Glomerular visceral epithelial cell (primary cell): ENCODE results near the gene MET.
A peak's percentile ranks its signal among the peaks of the same experiment; 100 is the strongest.
"Not testable (repeated sequence)": the region's sequence is repeated elsewhere in the genome, so short reads cannot be mapped to it uniquely, and the experiment has no call there.

Source experiments
- DNase-seq: peaks from one replicate; pipeline ENCODE4 v3.0.0-alpha.2; 2016; ENCODE audit errors: extremely low spot score

The MET gene

DNA sequence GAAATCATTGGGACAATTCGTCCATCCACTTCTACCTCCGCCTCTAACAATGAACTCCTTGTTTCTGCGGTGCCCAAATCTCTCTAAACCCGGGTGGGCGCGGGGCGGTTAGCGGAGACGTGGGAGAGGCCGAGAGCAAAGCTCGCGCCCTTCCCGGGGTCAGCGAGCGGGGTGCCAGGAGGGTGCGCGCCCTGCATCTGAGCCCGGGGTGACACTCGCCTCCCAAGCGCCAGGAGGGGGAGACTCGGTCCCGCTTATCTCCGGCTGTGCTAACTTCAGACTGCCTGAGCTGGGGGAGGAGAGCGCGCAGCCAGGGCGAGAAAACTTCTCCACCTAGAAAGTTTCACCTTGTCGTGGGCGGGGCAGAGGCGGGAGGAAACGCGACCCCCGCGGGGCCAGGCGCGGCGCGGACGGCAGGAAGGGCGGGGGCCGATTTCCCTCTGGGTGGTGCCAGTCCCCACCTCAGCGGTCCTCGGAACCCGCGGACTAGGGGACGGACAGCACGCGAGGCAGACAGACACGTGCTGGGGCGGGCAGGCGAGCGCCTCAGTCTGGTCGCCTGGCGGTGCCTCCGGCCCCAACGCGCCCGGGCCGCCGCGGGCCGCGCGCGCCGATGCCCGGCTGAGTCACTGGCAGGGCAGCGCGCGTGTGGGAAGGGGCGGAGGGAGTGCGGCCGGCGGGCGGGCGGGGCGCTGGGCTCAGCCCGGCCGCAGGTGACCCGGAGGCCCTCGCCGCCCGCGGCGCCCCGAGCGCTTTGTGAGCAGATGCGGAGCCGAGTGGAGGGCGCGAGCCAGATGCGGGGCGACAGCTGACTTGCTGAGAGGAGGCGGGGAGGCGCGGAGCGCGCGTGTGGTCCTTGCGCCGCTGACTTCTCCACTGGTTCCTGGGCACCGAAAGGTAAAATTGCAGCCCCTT lies at the start of gene MET:
Gene MET, plus strand, starts transcription at position 516 of the 915 bp plus-strand sequence. CDS start 26,889 bp downstream, outside the sequence.
- DNase-seq, result peak; percentile 93

DNA sequence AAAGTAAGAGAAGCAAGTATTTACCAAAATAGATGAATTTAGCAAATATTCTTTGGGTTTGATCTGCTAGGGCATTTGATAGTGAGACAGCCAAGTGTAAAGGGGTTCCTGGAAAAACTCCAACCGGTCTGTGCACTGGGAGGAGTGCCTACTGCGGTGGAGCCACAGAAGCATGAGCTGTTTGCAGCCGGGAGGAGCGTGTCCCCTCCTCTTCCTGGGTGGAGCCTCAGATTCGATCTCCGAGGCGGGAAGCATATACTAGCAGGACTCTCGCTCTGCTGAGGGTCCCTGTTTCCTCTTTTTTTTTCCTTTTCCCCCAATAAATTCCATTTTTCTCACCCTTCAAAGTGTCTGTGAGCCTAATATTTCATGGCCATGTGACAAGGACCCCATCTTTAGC lies 45.1 kb upstream of the MET start:
- no peak for DNase-seq

DNA sequence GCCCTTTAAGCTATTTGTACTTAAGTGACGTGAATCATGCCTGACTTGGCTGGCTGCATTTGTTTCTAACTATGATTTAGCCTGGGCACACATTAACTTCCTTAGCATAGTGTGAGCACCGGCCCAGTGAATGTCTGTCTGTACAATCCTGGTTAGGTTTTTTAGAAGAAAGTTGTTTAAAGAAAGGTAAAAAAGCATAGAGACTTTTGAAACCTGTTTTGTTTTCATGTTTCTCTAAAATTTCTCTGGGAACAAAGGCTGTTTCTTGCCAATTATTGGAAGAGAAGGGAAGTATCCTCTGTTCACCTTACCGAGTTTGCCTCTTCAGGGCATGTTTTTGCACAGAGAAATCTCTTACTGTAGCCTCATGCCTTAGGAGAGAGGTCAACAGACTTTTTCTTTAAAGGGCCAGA lies 42.9 kb upstream of the MET start:
- peak; percentile 65 for DNase-seq

DNA sequence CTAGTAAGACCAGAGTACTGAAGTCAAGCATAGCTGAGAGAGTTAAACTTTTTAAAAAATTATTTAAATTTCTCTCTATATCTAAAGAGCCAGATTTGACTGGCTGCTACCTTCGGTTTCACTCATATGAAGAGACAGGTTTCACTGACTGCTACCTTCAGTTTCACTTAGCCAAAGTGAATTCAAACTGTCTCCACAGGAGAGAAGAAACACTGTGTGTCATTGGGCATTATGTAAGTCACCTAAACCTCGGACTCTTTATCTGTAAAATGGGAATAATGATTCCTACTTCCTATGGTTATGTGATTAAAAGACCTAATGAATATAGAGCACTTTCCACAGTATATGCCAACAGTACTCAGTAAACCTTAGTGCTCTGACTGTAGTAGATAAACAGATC lies 41.6 kb upstream of the MET start:
- no peak for DNase-seq

DNA sequence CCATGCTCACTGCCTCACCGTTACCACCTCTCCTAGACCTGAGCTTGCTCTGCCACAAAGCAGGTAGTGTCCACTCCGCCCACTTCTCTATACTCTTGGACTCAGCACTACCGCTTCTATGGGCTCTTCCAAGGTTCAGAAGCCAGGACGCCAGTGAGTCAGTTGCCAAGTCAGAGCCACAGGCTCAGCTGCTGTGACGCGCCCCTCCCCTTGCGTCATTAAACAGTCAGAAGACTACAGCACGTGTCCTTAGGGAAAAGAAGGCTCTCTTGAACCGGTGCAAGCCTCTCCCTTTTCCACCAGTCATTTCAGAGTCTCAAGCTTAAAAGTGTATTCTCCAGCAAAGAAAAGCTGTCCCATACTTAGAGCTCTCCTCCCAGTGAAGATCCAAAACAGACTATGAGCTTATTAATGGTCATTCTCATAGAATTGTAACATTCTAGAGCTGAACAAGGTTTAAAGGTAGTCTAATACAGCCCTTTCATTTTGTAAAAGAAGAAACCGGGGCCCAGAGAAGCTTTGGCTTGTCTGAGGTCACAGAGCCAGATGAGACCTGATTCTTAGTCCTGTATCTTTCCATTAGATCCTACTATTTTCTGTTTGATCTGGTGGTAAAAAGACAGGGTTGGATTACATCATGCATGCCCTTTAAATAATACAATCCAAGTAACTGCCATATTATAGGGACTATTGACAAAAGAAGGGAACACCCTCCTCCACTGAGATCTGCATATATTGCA lies 40.9 kb upstream of the MET start:
- DNase-seq, result peak; percentile 90

DNA sequence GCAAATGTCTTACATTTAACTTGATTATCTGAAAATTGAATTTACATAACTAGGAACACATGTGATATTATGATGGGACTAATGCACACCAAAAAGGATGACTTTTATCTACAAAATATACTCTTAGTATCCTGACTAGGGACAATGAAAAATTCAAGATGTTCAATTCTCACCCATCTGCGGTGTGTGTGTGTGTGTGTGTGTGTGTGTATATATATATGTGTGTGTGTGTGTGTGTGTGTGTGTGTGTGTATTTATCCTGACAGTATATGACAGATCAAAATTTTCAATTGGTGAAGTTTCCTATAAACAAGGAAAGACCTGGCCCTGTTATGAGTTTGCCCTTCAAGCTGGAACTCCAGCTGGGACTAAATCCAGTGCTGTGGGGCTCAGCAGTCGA lies 40.3 kb upstream of the MET start:
- DNase-seq, result no peak

DNA sequence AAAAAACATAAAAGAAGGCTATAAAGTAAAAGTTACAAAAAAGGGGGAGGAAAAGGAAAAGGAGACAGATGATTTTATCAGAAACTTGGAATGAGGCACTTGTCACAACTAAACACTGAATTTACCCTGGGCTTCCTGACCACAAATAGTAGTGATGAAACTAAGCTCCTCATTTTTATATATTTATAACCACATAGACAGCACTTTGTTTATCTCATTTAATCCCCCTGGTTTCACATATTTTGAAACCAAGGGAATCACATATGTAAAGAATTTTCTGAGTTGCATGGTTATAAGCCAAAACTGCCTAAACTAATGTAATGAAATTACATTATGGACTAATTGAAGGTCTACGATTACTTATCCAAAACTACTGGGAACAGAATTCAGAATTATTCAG lies 39.6 kb upstream of the MET start:
- DNase-seq, result no peak

DNA sequence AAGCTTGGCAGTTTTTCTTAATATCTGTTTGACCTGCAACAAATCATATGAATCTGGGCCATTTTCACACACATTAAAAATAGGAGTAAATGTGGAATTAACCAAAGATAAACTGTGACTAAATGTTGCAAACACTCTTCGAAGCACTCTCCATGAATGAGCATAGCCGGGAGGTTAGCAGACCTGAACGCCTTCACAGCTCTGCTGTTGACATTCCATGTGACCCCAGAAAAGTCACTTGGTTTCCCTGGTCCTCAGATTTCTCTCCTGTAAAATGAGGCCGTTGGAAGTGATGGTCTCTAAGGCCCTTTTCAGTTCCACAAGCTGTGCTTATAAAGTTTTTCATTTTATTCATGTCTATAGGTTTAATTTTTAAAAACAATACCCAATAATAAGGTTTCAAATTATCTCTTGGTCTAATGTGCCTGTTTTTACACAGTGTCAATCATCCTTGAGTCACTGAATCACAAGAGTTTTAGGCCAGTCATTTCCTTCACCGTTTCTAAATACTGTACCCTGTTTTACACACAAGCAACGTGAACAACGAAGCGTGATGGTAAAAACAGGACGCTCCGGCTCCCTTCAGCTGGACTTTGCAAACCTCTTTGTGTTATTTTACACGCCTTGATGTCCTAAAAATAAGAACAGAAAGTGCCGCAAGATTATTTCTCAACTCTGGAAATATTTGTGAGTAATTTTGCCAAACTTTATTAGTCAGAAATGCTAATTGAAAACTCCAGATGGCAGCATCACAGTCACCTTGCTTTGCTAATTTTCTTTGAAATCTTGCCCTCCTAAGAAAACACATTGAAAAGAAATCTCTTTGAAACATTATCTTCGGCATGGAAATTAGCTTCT lies 38.6 kb upstream of the MET start:
- peak; percentile 34 for DNase-seq

DNA sequence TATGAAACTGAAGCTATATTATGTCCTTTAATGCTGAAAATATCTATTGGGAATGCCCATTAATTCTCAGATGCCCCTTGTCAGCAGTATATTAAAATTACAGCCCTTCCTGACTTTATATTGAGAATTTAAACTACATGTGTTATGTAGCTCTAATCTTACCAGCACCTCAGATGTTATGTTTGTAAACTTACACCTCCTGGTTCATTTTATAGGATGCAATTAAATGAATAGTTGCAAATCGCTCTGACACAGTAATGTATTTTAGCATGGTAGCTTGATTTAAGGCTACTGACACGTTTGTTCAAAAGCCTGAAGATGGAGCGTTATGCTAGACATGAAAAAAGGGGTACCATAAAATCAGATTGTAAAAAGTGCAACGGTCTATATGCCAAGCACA lies 35.0 kb upstream of the MET start:
- DNase-seq, result no peak

DNA sequence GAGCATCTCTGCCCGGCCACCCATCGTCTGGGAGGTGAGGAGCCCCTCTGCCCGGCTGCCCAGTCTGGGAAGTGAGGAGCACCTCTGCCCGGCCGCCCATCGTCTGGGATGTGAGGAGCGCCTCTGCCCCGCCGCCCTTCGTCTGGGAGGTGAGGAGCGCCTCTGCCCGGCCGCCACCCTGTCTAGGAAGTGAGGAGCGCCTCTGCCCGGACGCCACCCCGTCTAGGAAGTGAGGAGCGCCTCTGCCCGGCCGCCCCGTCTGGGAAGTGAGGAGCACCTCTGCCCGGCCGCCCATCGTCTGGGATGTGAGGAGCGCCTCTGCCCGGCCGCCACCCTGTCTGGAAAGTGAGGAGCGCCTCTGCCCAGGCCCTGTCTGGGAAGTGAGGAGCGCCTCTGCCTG lies 33.4 kb upstream of the MET start:
- DNase-seq, result not testable (repeated sequence)

DNA sequence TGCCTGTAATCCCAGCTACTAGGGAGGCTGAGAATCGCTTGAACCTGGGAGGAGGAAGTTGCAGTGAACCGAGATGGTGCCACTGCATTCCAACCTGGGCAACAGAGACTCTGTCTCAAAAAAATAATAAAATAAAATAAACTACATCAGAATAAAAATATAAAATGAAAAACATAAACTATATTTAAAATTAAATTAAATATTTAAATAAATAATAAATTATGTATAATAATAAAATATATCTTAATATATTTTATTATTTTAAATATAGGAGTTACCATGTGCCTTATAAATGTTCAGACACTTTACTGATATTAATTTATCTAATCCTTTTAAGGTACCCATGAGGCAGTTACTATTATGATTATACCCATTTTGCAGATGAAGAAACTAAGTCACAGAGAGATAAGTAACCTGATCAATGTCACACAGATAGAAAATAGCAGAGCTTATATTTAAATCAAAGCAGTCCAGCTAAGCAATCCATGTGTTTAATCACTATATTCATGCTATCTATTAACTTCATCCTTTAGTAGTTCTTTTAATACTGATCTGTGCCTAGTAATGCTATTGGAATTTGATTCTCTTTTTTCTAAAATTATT lies 30.3 kb upstream of the MET start:
- DNase-seq, result no peak

DNA sequence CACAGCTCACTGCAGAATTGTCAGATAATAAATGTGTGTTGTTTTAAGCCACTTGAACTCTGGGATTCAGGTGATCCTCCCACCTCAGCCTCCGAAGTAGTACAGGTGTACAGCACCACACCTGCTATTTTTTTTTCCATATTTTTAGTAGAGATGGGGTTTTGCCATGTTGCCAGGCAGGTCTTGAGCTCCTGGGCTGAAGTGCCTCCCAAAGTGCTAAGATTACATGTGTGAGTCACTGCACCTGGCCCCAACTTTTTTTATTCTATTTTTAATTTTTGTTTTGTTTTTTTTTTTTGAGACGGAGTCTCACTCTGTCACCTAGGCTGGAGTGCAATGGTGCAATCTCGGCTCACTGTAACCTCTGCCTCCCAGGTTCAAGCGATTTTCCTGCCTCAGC lies 28.8 kb upstream of the MET start:
- DNase-seq, result not testable (repeated sequence)

DNA sequence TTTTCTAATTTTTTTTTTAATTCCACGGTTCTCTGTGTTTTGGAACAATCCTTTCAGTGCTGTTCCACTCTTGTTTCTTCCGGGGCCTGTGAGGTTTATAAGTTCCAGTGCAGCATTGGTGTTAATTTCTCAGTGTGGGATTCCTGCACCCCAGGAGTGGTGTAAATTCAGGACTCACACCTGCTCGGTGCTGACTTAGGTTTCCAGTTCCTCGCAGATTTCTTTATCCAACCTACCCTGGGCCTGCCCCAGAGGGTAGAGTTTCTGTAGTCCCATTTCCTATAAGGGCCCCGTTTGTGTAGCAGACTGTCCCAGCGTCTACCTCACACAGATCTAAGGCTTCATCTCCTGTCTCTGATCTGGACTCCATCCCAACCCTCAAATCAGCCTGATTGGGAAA lies 27.4 kb upstream of the MET start:
- DNase-seq, result no peak

DNA sequence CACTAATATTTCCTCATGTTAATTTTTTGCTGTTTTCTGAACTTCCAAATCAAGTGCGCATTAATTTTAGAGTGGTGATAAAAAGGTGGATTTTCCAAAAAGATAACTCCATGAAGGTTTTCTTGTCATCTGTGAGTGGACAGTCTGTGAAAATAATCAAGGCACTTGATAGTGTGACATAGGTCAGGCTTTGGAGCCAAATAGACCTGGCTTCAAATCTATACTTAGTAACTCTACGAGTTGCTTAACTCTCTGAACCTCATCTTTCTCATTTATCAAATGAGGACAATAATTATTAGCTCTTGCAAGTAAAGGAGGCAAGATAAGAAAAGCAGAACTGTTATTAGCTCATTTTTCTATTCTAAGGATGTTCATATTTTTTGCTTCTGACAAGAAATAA lies 24.7 kb upstream of the MET start:
- no peak for DNase-seq

DNA sequence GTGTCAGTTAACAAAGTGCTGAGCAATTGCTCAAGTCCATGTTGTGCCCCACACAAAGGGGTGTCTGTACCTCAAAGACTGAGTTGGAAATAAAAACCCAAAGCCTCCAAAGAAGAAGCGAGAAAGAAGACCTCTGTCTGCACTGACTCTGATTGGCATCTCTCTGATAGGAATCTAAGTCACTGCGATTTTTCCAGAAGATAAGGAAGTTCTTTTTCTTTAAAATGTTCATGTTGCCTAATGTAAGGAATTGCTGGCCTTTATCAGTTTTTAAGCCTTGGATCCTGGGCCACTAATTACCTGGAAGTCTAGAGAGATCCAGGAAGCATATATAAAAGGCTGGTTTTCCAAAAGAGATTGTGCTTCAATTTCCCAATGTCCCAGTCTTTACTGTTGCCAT lies 24.1 kb upstream of the MET start:
- DNase-seq, result no peak

DNA sequence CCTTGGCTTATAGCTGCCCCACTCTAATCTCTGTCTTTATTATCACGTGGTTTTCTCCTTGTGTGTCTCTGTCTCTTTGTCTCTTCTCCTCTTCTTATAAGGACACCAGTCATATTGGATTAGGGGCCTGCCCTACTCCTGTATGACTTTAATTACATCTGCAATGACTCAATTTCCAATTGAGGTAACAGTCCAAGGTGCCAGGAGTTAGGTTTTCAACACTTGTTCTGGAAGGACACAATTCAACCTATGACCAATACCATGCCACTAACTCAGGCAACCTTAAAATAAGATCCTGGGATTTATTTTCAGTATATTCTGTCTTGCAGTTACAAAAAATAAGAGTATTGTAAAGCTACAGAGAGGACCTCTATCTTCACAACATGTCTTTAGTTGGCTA lies 21.6 kb upstream of the MET start:
- DNase-seq, result no peak

DNA sequence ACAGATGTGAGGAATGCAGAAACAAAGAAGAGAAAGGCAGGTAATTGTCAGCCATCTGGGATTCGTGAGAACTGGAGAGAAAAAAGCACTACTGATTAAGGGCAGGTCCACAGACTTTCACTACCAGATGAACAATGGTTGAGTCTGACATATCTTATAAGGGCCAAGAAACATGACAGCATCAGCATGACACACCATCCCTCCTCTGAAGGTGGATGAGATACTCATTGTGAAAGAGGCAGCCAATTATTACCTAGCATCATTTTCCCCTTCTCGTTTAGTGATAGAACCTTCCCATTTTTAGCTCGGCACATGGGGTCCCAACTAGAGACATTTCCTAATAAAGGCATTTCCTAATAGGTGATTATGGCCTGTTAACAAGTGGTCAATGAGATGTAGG lies 19.2 kb upstream of the MET start:
- DNase-seq, result no peak

DNA sequence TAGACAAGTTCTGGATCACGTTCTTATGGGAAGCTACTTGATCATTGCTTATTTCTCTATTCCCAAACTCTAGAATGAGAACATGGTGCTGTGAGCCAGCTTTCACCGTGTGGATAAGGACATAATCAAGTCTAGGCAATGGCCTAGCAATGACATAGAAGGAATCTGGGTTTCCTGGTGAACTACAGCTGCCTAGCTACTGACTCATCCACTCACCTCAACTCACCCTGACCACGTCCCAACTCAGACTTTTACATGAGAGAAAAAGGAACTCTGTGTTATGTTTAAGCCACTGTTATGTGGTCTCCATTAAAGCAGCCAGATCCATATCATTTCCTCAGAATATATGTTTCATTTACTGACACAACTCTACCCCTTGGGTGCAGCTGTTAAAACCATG lies 18.8 kb upstream of the MET start:
- peak; percentile 78 for DNase-seq

DNA sequence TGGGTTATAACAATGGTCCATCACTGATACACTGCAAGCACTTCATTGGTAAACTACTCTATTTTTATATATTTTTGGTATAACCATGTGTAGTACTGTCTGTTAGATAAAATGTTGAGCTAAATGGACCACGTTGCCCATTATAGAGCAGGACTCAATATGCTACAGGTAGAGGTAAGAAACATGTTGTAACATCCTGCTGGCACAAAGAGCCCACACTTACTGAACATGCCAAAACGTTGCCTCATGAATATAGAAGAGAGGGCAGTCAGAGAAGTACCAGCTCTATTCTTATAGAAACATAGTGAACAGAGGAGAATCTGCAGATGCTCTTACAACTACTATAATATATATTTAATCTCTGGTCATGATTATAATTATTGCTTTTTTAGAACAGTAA lies 18.4 kb upstream of the MET start:
- DNase-seq, result no peak

DNA sequence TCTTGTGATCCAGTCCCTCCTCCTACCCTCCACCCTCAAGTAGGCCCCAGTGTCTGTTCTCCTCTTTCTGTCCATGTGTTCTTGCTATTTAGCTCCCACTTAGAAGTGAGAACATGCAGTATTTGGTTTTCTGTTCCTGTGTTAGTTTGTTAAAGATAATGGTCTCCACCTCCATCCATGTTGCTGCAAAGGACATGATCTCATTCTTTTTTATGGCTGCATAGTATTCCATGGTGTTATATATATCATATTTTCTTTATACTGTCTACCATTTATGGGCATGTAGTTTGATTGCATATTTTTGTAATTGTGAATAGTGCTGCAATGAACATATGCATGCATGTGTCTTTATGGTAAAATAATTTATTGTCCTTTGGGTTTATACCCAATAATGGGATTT lies 12.7 kb upstream of the MET start:
- not testable (repeated sequence) for DNase-seq

DNA sequence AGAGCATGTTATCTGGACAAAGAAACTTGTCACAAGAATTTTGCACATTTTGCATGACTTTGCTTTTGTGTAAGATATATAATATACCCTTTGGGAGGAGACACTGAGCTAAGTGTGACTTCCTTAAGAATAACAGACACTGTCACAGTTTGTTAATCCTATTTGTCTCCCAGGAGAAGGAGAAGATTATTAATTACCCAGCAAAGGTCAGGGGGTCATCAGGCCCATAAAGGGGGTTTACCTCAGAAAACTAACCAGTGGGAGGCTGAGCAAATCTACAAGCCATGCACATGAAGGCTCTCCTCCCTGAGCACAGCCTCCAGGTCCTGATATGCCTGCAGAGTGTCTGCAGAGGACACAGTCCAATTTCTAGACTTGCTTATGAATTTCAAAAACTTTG lies 10.1 kb upstream of the MET start:
- no peak for DNase-seq

DNA sequence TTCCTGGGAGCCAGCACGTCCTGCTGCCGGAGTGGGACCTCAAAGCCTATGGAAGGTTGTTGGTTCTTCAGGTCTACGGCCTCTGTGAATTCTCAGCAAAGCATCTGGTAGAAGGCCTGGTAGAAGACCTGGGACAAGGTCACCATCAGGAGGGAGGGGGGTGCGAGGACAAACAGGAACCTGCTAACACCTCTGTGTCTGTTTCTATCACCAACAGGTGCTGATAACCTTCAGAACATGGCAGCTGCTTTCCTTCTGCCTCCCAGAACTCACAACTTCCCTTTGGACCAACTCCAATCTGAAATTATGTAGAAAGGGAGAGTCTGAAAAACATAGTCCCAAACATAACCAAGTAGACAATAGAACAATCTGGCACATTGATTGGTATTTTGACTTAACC lies 8.3 kb upstream of the MET start:
- DNase-seq, result no peak
